Measurements from ENCODE around the gene SLC38A8.

The SLC38A8 gene

DNA sequence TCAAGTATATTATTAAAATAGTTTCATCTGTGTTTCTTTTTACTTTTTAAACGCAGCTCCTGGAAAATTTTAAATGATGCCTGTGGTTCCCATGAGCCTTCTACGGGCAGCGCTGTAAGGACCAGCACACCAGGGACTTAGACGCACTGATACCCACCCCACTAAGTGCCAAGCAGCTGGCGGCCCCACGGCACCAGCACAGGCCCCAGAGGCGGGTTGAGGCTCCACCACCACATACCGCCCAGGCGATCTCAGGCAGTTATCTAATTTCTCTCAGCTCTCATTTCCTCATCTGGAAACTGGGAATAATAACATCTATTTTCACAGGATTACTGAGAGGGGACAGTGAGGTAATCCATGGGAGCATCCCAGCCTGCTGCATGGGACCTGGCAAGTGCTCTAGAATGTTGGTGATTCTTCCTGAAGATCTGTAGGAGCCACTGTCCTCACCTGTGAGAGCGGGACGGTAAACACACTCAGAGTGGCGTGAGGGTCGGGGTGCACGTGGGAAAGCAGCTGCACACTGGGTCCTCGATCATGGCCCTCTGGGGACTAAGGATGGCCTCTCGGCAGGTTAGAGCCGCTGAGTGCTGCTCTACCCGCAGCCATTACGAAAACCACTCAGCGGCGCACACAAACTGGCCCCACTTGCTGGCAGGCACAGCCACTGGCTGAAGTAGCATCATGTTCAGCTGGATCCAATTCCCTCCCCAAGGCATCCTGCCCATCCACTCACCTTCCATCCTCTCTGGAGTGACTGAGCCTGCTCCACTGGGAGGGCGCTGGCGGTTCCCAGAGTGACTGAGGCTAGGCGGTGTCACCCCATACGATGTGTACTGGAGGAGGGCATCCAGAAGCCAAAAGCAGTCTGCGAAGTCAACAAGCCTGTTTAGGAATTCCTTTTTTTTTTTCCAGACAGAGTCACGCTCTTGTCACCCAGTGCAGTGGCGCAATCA, 17.6 kb upstream of the SLC38A8 start:
- no peak for DNase-seq (ENCODE audit: extremely low spot score)
- CTCF ChIA-PET, result interaction anchor here (0.8 to 3.9 kb wide), 11 partner anchors 9 to 235 kb away, joined by 3 to 13 read pairs (median 4); partner anchors contain the start of genes SLC38A8 and TAF1C
- TF ChIP-seq, protein P1, sequence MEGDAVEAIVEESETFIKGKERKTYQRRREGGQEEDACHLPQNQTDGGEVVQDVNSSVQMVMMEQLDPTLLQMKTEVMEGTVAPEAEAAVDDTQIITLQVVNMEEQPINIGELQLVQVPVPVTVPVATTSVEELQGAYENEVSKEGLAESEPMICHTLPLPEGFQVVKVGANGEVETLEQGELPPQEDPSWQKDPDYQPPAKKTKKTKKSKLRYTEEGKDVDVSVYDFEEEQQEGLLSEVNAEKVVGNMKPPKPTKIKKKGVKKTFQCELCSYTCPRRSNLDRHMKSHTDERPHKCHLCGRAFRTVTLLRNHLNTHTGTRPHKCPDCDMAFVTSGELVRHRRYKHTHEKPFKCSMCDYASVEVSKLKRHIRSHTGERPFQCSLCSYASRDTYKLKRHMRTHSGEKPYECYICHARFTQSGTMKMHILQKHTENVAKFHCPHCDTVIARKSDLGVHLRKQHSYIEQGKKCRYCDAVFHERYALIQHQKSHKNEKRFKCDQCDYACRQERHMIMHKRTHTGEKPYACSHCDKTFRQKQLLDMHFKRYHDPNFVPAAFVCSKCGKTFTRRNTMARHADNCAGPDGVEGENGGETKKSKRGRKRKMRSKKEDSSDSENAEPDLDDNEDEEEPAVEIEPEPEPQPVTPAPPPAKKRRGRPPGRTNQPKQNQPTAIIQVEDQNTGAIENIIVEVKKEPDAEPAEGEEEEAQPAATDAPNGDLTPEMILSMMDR (IDR thresholded peaks at IDR 0.05; ENCODE audit: control extremely low read depth, extremely low read depth, low read depth, missing control alignments), result no peak
- POLR2A ChIA-PET, result no interaction called here

DNA sequence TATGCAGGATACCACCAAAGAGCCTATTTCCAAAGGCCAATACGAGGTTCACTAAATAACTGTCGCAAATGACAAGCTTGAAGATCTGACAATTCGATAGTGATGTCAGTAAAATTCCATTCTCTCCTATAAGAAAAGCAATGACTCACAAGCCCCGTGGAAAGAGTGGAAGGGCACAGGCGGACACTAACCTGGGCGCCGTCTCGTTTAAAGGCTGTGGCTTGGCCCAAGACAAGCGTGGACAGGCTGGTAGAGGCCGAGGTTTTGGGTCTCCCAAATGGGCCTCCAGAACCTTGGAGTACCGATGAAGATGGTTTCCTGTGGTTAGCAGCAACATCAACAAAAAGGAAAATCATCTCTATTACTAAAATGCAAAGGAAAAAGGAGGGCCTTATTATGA, 16.5 kb upstream of the SLC38A8 start:
- TF ChIP-seq, protein P1 (IDR thresholded peaks at IDR 0.05; ENCODE audit: control extremely low read depth, extremely low read depth, low read depth, missing control alignments), result no peak
- DNase-seq (ENCODE audit: extremely low spot score), result no peak
- ChIA-PET POLR2A (no interaction called here), CTCF (interaction anchor here (0.8 to 3.8 kb wide), 8 partner anchors 8 to 128 kb away, joined by 3 to 18 read pairs (median 3); partner anchors contain the start of genes SLC38A8 and TAF1C)

DNA sequence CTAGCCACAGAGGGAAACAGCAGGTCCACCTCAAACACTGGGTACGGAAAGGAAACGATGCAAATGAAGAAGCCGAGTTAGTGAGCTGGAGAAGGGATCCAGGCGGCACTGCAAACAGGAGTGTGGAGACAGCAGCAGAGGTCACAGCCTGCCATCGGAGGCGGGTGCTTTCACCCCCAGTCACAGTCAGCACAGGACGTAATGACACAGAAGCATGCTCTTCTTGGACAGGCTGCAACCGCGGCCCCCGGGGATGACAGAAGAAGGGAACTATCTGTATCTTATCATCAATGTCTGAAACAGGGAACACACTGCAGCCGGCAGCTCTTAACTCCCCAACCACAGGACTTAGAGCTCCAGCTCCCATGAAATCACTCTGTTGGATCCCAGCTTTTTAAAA, 16.1 kb upstream of the SLC38A8 start:
- CTCF ChIA-PET, result interaction anchor here (1.0 to 3.8 kb wide), 6 partner anchors 12 to 128 kb away, joined by 3 to 18 read pairs (median 4); partner anchors contain the start of genes SLC38A8 and TAF1C
- DNase-seq (ENCODE audit: extremely low spot score), result no peak
- TF ChIP-seq, protein P1 (IDR thresholded peaks at IDR 0.05; ENCODE audit: control extremely low read depth, extremely low read depth, low read depth, missing control alignments), result no peak
- POLR2A ChIA-PET, result no interaction called here

DNA sequence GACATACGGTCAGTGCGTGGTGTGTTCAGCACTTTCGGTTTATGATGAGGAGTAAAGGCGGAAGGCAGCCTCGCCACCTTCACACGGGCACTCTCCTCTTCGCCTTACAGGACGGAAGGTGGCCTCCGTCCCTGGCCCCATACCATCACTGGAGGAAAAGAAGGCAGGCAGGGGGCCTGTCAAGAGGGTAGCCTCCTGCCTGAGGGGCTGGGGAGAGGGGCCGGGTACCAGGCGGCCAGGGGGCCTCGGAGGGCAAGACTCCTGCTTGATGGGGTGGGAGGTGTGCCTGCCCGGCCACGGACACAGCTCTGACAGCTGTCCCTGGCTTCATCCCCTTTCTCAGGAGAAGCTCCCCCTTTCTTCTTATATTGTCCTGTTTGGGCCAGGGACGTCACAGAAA, 15.6 kb upstream of the SLC38A8 start:
- CTCF ChIA-PET, result interaction anchor here (0.9 to 3.8 kb wide), 6 partner anchors 8 to 128 kb away, joined by 3 to 18 read pairs (median 4); partner anchors contain the start of gene TAF1C
- DNase-seq (ENCODE audit: extremely low spot score), result no peak
- POLR2A ChIA-PET, result no interaction called here
- TF ChIP-seq, protein P1 (IDR thresholded peaks at IDR 0.05; ENCODE audit: control extremely low read depth, extremely low read depth, low read depth, missing control alignments), result no peak

DNA sequence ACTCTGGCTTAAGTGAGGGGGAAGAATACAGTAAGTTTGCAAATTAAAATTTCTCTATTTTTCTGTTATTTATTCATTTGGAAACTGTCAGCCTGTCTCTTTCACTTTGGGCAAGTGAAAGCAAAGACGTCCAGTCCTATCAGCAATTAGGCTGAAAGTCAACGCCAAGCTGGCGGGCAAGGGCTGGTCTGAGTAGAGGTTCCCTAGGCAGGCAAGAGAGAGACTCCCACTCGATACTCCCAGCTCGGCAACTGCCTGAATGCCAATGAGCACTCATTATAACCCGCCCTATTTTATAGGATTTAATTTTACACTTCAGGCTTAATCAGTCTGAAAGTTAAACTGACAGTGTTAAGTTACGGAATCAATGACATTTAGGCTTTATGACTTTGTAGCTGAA, 14.3 kb upstream of the SLC38A8 start:
- POLR2A ChIA-PET, result no interaction called here
- CTCF ChIA-PET, result interaction anchor here (0.7 to 4.5 kb wide), 3 partner anchors 9 to 100 kb away, joined by 3 to 18 read pairs (median 14); no protein-coding TSS in a partner anchor
- DNase-seq (ENCODE audit: extremely low spot score), result no peak

More for the DNA sequence above, 14.3 kb upstream of the SLC38A8 start:
- TF ChIP-seq, protein P1 (IDR thresholded peaks at IDR 0.05; ENCODE audit: control extremely low read depth, extremely low read depth, low read depth, missing control alignments), result no peak
